Activated T-cell treated with anti-CD3 and anti-CD28 coated beads, Interleukin-2, amount 50 U/mL, for 4 hours (primary cell): ENCODE data around the gene EIPR1. TPM values are rescaled to one million over a fixed set of nuclear protein-coding genes. Genes with fewer than 3 reads are reported as not detected.

Source experiments
- ATAC-seq, 2 donors: fragments of 200-7000 bp; cut with Tn5 transposase; one replicate each; pipeline ENCODE4 v1.10.0; 2021
- DNase-seq: peaks from one replicate; pipeline ENCODE4 v3.0.0-alpha.2; 2020
- H3K27me3 Mint-ChIP-seq: one replicate; pipeline ENCODE4 v1.8.0; 2021; ENCODE audit warnings: low read depth, mixed read lengths
- H3K36me3 Mint-ChIP-seq: one replicate; pipeline ENCODE4 v1.8.0; 2022; ENCODE audit warnings: mixed read lengths; ENCODE audit not compliant: insufficient read depth
- H3K4me1 Mint-ChIP-seq: one replicate; pipeline ENCODE4 v1.8.0; 2021; ENCODE audit warnings: low read depth, mixed read lengths
- H3K4me3 Mint-ChIP-seq: one replicate; pipeline ENCODE4 v1.8.0; 2021; ENCODE audit warnings: mild to moderate bottlenecking, moderate library complexity, mixed read lengths
- H3K9me3 Mint-ChIP-seq: one replicate; pipeline ENCODE4 v1.8.0; 2021; ENCODE audit warnings: mixed read lengths
- total RNA-seq, 3 donors: library from RNA; stranded (reverse); gene quantifications; one replicate each; pipeline ENCODE4 v1.2.1, GENCODE V29; 2021

EIPR1 gene
- total RNA-seq, 3 donors from 2014 or later = 36.3 to 39.5 (median 37.2) TPM

DNA sequence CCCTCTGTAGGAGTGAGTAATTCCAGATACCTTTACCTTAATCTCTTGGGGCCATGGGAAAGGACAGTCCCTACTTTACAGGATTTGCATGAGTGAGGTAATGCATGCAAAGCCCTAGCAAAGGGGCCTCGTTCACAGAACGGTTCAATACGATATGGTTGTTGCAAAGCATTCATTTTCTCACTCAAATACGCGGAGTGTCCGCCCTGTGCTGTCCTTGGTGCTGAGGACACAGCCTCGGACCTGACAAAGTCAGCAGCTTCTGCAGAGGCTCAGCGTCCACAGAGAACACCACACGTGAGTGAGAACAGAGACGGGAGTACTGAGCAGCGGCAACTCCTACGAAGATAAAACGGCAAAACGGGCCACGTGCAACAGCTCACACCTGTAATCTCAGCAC is 125.7 kb downstream of the EIPR1 start:
- H3K36me3 Mint-ChIP-seq = peaks cover 40% of the 10 kb centered on the region
- peaks cover 13% of the 10 kb centered on the region for H3K9me3 Mint-ChIP-seq
- no peak for ATAC-seq
- no peaks in the 10 kb centered on the region for H3K27me3 Mint-ChIP-seq
- H3K4me3 Mint-ChIP-seq = no peak overlapping the region
- no peak for DNase-seq
- H3K4me1 Mint-ChIP-seq = peaks cover 2% of the 10 kb centered on the region

DNA sequence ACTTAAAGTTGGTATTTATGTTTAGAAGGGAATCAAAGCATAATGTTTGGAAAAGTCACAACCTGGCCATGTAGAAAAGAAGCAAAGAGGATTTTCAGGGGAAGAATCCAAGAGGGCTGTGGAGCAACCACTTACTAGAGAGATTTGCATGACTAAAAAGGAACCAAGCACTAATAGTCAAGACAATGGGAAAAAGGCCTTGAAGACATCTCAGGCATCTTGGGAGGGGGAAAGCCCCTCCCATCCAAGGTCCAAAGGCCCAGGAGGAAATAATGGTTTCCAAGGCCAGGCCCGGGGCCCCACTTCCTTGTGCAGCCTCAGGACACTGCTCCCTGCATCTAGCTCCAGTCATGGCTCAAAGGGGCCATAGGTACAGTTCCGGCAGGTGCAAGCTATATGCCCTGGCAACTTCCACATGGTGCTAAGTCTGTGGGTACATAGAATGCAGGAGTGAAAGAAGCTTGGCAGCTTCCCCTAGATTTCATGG is 128.1 kb downstream of the EIPR1 start:
- Mint-ChIP-seq H3K9me3 (peaks cover 13% of the 10 kb centered on the region), H3K27me3 (no peaks in the 10 kb centered on the region), H3K4me1 (peaks cover 4% of the 10 kb centered on the region), H3K4me3 (no peak overlapping the region), H3K36me3 (peaks cover 33% of the 10 kb centered on the region)
- DNase-seq (no peak), ATAC-seq (no peak)

DNA sequence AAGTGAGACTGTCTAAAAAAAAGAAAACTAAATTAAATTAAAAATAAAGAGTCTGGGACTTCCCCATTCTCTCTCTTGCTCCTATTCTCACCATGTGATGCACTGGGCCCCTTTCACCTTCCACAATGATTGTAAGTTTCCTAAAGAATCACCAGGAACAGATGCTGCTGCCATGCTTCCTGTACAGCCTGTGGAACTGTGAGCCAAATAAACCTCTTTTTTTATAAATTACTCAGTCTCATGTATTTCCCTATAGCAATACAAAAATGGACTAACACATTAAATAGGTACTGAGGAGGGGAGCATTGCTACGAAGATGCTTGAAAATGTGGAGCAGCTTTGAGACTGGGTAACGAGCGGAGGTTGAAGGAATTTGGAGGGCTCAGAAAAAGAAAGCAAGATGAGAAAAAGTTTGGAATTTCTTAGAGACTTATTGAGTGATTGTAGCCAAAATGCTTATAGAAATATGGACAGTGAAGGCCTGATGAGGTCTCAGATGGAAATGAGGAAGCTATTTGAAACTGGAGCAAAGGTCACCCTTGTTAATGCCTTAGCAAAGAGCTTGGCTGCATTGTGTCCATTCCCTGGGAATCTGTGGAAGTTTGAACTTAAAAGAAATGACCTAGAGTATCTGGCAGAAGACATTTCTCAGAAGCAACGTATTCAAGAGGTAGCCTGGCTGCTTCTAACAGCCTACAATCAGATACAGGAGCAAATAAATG is 128.7 kb downstream of the EIPR1 start:
- peaks cover 6% of the 10 kb centered on the region for H3K4me1 Mint-ChIP-seq
- no peak for ATAC-seq
- peaks cover 27% of the 10 kb centered on the region for H3K36me3 Mint-ChIP-seq
- no peak overlapping the region for H3K4me3 Mint-ChIP-seq
- DNase-seq = no peak
- H3K27me3 Mint-ChIP-seq = no peaks in the 10 kb centered on the region
- peaks cover 13% of the 10 kb centered on the region for H3K9me3 Mint-ChIP-seq

DNA sequence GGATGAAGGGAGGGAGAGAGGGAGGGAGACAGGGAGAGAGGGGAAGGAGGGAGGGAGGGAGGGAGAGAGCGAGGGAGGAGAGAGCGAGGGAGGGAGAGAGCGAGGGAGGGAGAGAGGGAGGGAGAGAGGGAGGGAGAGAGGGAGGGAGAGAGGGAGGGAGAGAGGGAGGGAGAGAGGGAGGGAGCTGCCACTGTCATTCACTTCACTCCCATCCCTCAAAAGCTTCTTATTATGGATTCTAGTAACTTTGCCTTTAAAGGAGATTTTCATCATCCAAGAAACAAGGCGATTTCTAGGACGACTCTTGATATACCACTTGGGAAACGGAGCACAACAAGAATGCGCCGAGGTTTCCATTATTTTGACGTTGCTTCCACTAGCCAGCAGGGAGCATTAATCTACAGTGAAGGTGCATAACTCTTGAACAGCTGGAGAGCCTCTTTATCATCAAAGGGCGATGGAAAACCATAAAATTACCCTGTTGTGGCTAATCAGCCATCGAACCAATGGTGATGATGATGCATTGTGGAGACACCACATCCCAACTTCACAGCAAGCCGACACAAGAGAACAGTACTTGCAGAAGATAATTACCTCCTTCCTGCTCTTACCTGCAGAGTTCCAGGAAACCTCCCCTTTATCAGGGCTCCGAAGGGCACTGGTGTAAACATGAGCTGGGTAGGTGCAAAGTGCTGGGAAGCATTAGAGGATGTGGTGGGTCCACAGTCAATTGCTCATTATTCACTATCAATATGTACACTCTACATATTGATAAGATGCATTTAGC is 130.5 kb downstream of the EIPR1 start:
- Mint-ChIP-seq H3K9me3 (peaks cover 13% of the 10 kb centered on the region), H3K36me3 (peaks cover 21% of the 10 kb centered on the region)

DNA sequence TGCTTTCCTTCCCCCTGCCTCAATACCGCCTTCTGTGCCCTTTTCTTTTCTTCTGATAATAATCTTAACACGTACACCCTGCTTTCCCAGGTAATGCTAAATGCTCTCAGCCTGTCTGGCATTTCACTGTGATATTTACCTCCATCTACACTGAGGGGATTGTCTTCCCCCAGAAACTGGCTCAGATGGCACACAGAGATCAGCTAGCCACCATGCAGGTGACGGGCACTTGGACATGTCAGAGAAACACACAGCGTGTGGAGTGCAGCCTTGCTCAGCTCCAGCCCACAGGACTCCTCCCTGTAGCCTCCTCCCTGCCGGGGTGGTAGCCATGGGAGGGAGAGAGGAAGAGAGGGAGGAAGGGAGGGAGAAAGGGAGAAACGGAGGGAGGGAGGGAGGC is 131.2 kb downstream of the EIPR1 start:
- DNase-seq = no peak
- no peak for ATAC-seq
- H3K9me3 Mint-ChIP-seq = peaks cover 13% of the 10 kb centered on the region
- no peaks in the 10 kb centered on the region for H3K27me3 Mint-ChIP-seq
- H3K36me3 Mint-ChIP-seq = peaks cover 19% of the 10 kb centered on the region
- H3K4me3 Mint-ChIP-seq = no peak overlapping the region
- peaks cover 9% of the 10 kb centered on the region for H3K4me1 Mint-ChIP-seq

More for the DNA sequence above, 130.5 kb downstream of the EIPR1 start:
- ATAC-seq = no peak
- Mint-ChIP-seq H3K4me1 (peaks cover 9% of the 10 kb centered on the region), H3K27me3 (no peaks in the 10 kb centered on the region), H3K4me3 (no peak overlapping the region)
- DNase-seq = no peak

DNA sequence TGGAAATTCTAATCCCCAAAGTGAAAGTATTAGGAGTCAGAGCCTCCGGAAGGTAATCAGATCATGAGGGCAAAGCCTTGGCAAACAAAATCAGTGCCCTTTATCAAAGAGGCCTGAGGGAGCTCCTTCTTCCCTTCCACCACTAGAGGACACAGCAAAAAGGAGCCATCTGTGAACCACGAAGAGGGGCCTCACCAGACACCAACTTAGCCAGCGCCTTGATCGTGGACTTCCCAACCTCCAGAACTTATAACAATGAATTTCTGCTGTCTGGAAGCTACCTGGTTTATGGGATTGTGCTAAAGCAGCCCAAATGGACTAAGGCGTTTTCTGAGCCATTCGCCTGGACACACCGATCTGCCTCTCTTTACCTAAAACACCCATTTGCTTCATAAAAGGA is 133.1 kb downstream of the EIPR1 start:
- Mint-ChIP-seq H3K4me1 (peaks cover 9% of the 10 kb centered on the region), H3K9me3 (peaks cover 9% of the 10 kb centered on the region), H3K36me3 (peaks cover 11% of the 10 kb centered on the region), H3K27me3 (no peaks in the 10 kb centered on the region), H3K4me3 (no peak overlapping the region)
- ATAC-seq = no peak
- DNase-seq = no peak

DNA sequence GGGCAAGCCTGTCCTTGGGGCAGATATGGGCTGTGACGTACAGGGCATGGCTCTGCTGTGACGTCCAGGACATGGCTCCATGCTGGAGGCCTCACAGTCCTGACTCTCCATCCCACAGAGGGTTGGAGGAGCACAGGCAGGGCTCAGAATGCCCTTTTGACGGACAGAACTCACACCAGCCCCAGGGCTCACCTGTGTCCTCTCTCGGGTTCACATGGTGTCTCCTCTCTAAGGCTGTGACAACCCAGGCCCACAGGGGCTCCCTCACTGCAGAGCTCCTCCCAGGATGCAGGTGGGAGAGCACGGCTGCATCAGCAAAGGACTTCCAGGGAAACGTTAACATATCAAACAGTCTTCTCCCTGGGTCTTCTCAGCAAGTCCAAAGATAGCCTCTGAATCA is 133.8 kb downstream of the EIPR1 start:
- H3K4me1 Mint-ChIP-seq = peaks cover 9% of the 10 kb centered on the region
- no peaks in the 10 kb centered on the region for H3K27me3 Mint-ChIP-seq
- peaks cover 2% of the 10 kb centered on the region for H3K9me3 Mint-ChIP-seq
- H3K36me3 Mint-ChIP-seq = peaks cover 5% of the 10 kb centered on the region
- no peak overlapping the region for H3K4me3 Mint-ChIP-seq
- no peak for ATAC-seq
- no peak for DNase-seq

DNA sequence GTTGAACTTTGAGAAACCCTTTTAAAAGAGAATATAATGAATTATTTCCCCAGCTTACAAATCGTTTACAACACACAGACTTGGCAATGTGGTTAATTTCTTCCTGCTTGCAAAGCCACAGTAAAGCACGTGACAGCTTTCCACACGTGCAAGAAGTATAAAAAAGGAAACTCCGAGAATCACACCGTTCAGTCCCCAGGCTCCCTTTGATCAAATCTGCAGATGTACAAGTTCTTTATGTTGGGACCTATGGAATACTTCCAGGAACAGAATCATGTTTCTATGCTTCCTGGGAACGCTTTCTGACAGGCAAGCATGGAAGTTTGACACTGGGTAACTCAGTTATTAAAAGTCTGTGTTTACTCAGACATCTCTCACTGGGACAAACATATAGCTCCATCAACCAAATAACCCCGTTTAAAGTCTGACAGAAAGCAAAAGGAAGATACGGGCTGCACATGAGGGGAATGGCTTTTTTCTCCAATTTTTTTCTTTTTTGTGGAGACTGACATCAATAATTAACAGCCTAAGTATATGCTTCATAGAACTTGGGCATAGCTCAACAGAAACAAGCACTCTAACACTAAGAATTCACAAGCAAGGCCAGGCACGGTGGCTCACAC is 134.8 kb downstream of the EIPR1 start:
- ATAC-seq (peak; percentile 61 to 78), DNase-seq (peak; percentile 20)
- H3K9me3 Mint-ChIP-seq = no peaks in the 10 kb centered on the region
- no peaks in the 10 kb centered on the region for H3K27me3 Mint-ChIP-seq
- peaks cover 3% of the 10 kb centered on the region for H3K36me3 Mint-ChIP-seq
- H3K4me1 Mint-ChIP-seq = peaks cover 9% of the 10 kb centered on the region
- H3K4me3 Mint-ChIP-seq = no peak overlapping the region

DNA sequence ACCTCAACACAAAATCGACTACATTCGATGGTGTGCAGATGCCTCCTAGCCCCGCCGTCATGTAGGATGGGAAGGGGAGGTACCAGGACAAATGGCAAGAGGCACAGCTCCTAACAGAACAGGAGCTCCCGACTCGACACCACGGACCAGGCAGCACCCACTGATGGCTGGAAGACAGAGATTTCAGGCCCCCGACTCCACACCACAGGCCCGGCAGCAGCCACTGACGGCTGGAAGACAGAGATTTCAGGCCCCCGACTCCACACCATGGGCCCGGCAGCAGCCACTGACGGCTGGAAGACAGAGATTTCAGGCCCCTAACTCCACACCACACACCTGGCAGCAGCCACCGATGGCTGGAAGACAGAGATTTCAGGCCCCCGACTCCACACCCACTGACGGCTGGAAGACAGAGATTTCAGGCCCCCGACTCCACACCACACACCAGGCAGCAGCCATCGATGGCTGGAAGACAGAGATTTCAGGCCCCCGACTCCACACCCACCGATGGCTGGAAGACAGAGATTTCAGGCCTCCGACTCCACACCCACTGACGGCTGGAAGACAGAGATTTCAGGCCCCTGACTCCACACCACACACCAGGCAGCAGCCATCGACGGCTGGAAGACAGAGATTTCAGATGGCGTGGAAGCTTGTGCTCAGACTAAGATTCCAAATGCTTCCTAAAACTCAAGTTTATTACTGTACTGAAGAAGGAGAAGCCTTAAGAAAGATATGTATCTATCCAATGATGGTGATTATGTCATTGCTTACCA is 135.5 kb downstream of the EIPR1 start:
- Mint-ChIP-seq H3K27me3 (no peaks in the 10 kb centered on the region), H3K9me3 (no peaks in the 10 kb centered on the region), H3K36me3 (peaks cover 3% of the 10 kb centered on the region), H3K4me1 (peaks cover 12% of the 10 kb centered on the region), H3K4me3 (no peak overlapping the region)
- DNase-seq (no peak), ATAC-seq (peak in 1 of 2 donors; percentile 20)

DNA sequence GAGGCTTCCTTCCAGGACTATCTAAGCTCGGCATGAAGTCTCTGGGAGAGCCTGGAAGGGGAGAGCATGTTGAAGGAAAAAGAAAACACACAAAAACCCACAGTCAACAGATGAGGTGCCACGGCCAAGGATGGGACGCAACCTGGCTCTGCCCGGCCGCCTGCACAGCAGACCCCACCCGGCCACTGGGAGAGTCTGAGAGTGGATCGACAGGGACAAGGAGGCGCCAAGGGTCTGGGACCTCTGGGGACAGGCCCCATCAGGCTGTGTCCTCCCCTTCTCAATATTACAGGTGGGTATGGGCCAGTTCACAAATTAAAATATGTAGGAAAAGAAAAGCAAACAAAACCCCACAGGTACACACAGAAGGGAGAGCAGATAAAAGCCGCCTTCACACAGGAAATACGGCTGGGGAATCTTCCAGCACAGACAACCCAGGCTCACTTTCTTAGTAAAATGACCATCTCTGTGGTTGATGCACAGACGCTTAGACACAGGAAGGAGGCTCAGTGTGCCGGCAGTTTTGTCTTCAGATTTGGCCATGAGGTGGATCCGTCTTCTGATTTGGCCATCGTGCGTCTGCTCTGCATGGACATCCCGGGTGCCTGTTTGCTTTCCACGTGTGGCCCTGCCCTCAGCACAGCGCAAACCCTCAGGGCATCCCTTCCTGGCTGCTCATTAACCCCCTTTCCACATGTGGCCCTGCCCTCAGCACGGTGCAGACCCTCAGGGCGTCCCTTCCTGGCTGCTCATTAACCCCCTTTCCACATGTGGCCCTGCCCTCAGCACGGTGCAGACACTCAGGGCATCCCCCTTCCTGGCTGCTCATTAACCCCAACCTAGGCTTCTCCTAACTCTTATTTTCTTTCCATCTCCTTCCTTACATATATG is 138.4 kb downstream of the EIPR1 start:
- Mint-ChIP-seq H3K4me3 (no peak overlapping the region), H3K36me3 (peaks cover 6% of the 10 kb centered on the region), H3K27me3 (no peaks in the 10 kb centered on the region), H3K9me3 (no peaks in the 10 kb centered on the region), H3K4me1 (peaks cover 10% of the 10 kb centered on the region)
- ATAC-seq (peak; percentile 69 to 70), DNase-seq (no peak)

DNA sequence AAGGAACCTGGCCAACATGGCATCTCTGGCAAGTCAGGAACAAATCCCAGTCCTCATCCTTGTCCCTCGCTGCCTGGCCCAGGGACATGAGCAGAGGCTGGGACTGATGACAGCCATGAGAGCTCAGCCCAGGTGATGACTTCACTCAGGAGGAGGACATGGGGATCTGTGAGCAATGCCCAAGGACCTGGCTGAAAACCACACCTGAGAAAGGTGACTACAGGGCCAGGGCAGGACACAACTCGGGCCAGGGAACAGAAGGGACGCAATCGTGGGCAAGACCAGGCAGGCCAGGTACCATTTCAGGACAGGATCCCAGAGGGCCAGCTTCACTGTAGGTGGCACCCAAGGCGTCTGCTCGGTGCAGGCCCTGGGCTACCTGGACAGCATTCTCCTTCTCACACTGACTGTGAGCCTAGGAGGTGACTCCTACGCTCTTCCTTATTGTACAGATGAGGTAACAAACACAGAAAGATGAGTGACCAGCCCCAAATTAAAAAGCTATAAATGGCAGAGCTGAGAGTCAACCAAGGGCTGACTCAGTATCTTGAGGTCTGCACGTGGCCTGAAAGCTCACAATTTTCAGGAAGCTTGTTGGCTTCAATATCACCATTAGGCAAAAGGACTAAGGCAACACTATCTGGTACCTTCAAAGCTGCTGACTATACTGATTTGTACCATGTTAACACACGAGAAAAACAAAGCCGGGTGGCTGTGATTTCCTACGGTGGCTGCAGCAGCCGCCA is 141.1 kb downstream of the EIPR1 start:
- no peak for ATAC-seq
- Mint-ChIP-seq H3K27me3 (no peaks in the 10 kb centered on the region), H3K9me3 (no peaks in the 10 kb centered on the region), H3K36me3 (peaks cover 18% of the 10 kb centered on the region), H3K4me3 (no peak overlapping the region), H3K4me1 (peaks cover 5% of the 10 kb centered on the region)
- DNase-seq = no peak

DNA sequence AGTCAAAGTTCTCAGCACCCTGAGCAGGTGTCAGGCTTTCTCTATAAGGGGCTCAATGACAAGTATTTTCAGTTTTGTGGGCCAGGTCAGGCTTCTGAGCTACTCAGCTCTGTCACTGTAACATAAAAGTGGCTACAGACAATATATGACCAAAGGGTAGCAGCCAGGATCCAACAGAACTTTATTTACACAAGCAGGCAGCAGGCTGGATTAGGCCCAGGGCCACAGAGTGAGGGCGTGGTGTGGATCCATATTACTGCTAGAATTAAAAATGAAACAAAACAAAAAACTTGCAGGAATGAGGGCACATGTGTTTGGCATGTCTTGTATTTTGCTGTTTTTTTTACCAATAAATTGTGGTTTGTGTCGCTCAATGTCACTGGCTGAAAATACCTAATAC is 143.7 kb downstream of the EIPR1 start:
- peaks cover 6% of the 10 kb centered on the region for H3K4me1 Mint-ChIP-seq
- peaks cover 18% of the 10 kb centered on the region for H3K36me3 Mint-ChIP-seq

DNA sequence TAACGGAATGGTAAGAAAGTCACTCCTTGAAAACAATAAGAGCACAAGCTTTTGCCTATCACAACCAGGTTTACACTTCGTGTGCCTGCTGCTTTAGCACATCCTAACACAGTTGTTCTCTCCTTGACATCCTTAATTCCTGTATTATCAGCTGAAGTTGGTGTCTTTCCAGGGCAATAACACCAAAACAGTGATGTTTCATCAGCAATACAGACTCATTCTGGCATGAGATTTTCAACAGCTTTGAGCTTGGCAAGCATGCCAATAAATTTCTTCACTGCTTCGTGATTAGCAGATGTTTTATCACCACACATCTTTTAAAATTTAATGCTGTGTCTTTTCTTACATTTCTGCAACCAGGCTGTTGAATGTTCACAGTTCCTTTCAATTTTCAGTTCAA is 148.4 kb downstream of the EIPR1 start:
- Mint-ChIP-seq H3K36me3 (peaks cover 25% of the 10 kb centered on the region), H3K27me3 (no peaks in the 10 kb centered on the region), H3K9me3 (peaks cover 6% of the 10 kb centered on the region), H3K4me3 (no peak overlapping the region), H3K4me1 (peaks cover 21% of the 10 kb centered on the region)
- DNase-seq (no peak), ATAC-seq (no peak)

More for the DNA sequence above, 143.7 kb downstream of the EIPR1 start:
- DNase-seq = no peak
- no peak overlapping the region for H3K4me3 Mint-ChIP-seq
- no peaks in the 10 kb centered on the region for H3K9me3 Mint-ChIP-seq
- no peaks in the 10 kb centered on the region for H3K27me3 Mint-ChIP-seq
- ATAC-seq = no peak
